Measurements from ENCODE around the gene SSMEM1. TPM values are rescaled to one million over a fixed set of nuclear protein-coding genes. Genes with fewer than 3 reads are reported as not detected.

Gene SSMEM1
- total and polyA plus RNA-seq, 9 of the 15 experiments (the other 6 are each of a cell fraction or from before 2014, with no cell fraction given) = 0.10 to 0.28 (median 0.18) TPM; not detected in 4

- no peaks in the 10 kb centered on the region for H3K27me3 ChIP-seq (ENCODE audit: control insufficient read depth in 2 of 2, insufficient read depth in 2 of 2, low read length in 2 of 2)
- H3K79me2 ChIP-seq (ENCODE audit: control insufficient read depth, insufficient read depth, low read length) = no peaks in the 10 kb centered on the region
- in situ Hi-C loops (cut with MboI) (no loop called here), intact Hi-C loops (cut with micrococcal nuclease) (no loop called here)
- H3K36me3 ChIP-seq (ENCODE audit: control insufficient read depth, insufficient read depth, low read length) = no peaks in the 10 kb centered on the region
- no peak overlapping the region for H3K4me2 ChIP-seq (ENCODE audit: insufficient read depth, low read length)
- no peaks in the 10 kb centered on the region for H4K20me1 ChIP-seq (replicated peaks; ENCODE audit: control insufficient read depth, insufficient read depth, low read length)
- H3K4me1 ChIP-seq (replicated peaks in 1 of 2; ENCODE audit: control insufficient read depth in 2 of 2, insufficient read depth in 2 of 2, low read length in 2 of 2) = peaks cover 7 to 13% of the 10 kb centered on the region in 2 experiments; a peak in 4 of 5 replicates
- H2AFZ ChIP-seq (ENCODE audit: low read depth, low read length) = peak overlapping the region; percentile 37; the same call in 1 of the 2 replicates
- WGBS (ENCODE audit: insufficient coverage, low coverage, missing lambda C conversion rate) = 80% methylated on average over 4 of the region's 5 CpGs
- H3K4me3 ChIP-seq = no peak overlapping the region
- no peak for DNase-seq (ENCODE audit: extremely low read depth in 1 of 4, low spot score in 3 of 4)
- FAIRE-seq = no peak
- no peak overlapping the region for H3K27ac ChIP-seq (ENCODE audit: extremely low read depth, low read depth, low read length)
- H3K9ac ChIP-seq (ENCODE audit: insufficient read depth in 1 of 2, low read depth in 2 of 2, low read length in 2 of 2) = no peak overlapping the region
- ATAC-seq = no peak
- H3K9me1 ChIP-seq (ENCODE audit: control insufficient read depth, insufficient read depth, low read length) = no peaks in the 10 kb centered on the region
- POLR2A ChIA-PET = interaction anchor here (0.6 to 3.0 kb wide), 6 partner anchors 10 to 346 kb away, joined by 3 to 14 read pairs (median 4); partner anchors contain the start of gene TMEM209
- H3K9me3 ChIP-seq (replicated peaks; ENCODE audit: control insufficient read depth, insufficient read depth, low read depth, low read length) = no peaks in the 10 kb centered on the region
- BruUV-seq (replicated peaks) = no TSS peak
- CTCF ChIA-PET (ENCODE audit: low intra/inter-chr PET ratio) = no interaction called here
- no peak for TF ChIP-seq MITF (IDR thresholded peaks at IDR 0.05)
- peak; percentile 34; the same call in 1 of the 2 replicates for TF ChIP-seq ZNF592 (IDR thresholded peaks at IDR 0.05)
- TF ChIP-seq ZNF316 (IDR thresholded peaks at IDR 0.05) = no peak
- no peak for TF ChIP-seq HIVEP1 (CRISPR knock-in tag; IDR thresholded peaks at IDR 0.05)
- TF ChIP-seq ZNF175 (CRISPR knock-in tag; IDR thresholded peaks at IDR 0.05; ENCODE audit: low read depth) = no peak
- no peak for TF ChIP-seq ZNF407 (IDR thresholded peaks at IDR 0.05; ENCODE audit: low read depth)
Observed at GRCh38 chr7:130218806-130219620, 11.4 kb downstream of the SSMEM1 start.
